ENCODE results near the gene MARF1.
"Not testable (repeated sequence)": the region's sequence is repeated elsewhere in the genome, so short reads cannot be mapped to it uniquely, and the experiment has no call there.

MARF1 gene

DNA sequence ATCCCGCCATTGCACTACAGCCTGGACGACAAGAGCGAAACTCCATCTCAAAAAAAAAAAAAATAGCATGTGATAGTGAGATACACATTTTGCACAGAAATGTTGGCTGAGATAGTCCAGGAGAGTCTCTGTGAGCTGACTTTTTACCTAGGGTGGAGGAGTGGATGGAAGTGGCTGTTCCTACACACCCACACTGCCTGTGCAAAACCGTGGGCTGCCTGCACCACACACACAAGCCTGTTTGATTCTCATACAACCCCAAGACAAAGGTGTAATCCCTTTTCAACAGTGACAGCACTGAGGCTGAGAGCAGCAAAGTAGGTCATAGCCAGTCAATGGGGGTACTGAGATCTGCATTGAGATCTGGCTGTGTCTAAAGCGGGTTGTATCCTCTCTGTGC is 86.8 kb downstream of the MARF1 start:
- H3K4me3 ChIP-seq (ENCODE audit: low read depth, low read length): no peak overlapping the region
- TF ChIP-seq, protein P1, sequence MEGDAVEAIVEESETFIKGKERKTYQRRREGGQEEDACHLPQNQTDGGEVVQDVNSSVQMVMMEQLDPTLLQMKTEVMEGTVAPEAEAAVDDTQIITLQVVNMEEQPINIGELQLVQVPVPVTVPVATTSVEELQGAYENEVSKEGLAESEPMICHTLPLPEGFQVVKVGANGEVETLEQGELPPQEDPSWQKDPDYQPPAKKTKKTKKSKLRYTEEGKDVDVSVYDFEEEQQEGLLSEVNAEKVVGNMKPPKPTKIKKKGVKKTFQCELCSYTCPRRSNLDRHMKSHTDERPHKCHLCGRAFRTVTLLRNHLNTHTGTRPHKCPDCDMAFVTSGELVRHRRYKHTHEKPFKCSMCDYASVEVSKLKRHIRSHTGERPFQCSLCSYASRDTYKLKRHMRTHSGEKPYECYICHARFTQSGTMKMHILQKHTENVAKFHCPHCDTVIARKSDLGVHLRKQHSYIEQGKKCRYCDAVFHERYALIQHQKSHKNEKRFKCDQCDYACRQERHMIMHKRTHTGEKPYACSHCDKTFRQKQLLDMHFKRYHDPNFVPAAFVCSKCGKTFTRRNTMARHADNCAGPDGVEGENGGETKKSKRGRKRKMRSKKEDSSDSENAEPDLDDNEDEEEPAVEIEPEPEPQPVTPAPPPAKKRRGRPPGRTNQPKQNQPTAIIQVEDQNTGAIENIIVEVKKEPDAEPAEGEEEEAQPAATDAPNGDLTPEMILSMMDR (IDR thresholded peaks at IDR 0.05; ENCODE audit: low read depth, low read length): no peak
- no peak for TF ChIP-seq POLR2A (IDR thresholded peaks at IDR 0.05; ENCODE audit: extremely low read depth, insufficient read length)
- TF ChIP-seq MYC (IDR thresholded peaks at IDR 0.05; ENCODE audit: low read depth, low read length): no peak
- TF ChIP-seq, protein P2, sequence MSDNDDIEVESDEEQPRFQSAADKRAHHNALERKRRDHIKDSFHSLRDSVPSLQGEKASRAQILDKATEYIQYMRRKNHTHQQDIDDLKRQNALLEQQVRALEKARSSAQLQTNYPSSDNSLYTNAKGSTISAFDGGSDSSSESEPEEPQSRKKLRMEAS (IDR thresholded peaks at IDR 0.05; ENCODE audit: low read depth, low read length): no peak
- no peak for DNase-seq (ENCODE audit: low read depth)

DNA sequence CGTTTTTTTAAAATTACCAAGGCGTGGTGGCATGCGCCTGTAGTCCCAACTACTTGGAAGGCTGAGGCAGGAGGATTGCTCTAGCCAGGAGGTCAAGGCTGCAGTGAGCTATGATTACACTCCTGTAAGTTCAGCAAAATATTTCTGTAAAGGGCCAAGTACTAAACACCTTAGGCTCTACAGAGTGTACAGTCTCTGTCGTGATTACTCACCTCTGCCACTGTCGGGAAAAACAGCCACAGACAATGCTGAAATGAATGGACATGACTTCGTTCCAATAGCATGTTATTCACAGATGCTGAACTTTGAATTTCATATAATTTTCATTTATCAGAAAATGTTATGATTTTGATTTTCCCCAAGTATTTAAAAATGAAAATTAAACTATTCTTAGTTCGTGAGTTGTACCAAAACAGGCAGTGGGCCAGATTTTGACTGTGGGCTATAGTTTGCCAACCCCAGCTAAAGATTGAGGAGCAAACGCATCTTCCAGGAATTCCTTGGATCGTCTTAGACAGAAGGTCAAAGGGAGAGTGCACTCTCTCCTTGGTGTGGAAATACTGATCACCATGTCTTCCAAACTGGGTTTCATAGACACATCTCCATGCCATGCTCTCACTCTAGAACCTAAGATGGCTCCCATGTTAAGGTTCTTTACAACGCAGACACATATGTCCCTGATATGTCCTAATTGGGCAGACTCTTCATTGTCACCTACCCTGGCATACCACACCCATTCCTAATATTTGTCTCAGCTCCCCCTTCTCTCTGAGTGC is 89.5 kb downstream of the MARF1 start:
- no peak overlapping the region for H3K4me3 ChIP-seq (ENCODE audit: low read depth, low read length)
- no peak for DNase-seq (ENCODE audit: low read depth)
- TF ChIP-seq, protein P2 (IDR thresholded peaks at IDR 0.05; ENCODE audit: low read depth, low read length): no peak
- TF ChIP-seq, protein P1 (IDR thresholded peaks at IDR 0.05; ENCODE audit: low read depth, low read length): no peak
- TF ChIP-seq MYC (IDR thresholded peaks at IDR 0.05; ENCODE audit: low read depth, low read length) (no peak), POLR2A (IDR thresholded peaks at IDR 0.05; ENCODE audit: extremely low read depth, insufficient read length) (no peak)

DNA sequence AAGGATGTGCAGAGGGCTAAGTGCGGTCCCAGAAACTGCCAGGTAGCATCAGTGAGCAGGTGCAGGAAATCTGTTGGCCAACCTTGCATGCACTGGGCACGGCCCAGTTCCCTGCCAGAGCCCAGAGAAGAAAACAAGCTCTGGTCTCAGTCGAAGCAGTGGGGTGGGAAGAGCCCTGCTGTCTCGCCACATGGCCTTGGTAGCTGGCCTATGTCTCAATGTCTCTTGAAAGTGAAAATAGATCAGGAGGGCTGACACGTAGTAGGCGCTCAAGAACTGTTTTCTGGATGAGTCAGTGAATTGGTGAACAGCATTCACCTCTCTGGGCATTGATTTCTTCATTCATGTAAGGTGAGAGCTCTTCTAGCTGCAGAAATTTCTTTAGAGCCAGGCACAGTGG is 90.4 kb downstream of the MARF1 start:
- no peak overlapping the region for H3K4me3 ChIP-seq (ENCODE audit: low read depth, low read length)
- no peak for DNase-seq (ENCODE audit: low read depth)
- TF ChIP-seq MYC (IDR thresholded peaks at IDR 0.05; ENCODE audit: low read depth, low read length) (no peak), POLR2A (IDR thresholded peaks at IDR 0.05; ENCODE audit: extremely low read depth, insufficient read length) (no peak)
- TF ChIP-seq, protein P2 (IDR thresholded peaks at IDR 0.05; ENCODE audit: low read depth, low read length): no peak
- TF ChIP-seq, protein P1 (IDR thresholded peaks at IDR 0.05; ENCODE audit: low read depth, low read length): no peak

DNA sequence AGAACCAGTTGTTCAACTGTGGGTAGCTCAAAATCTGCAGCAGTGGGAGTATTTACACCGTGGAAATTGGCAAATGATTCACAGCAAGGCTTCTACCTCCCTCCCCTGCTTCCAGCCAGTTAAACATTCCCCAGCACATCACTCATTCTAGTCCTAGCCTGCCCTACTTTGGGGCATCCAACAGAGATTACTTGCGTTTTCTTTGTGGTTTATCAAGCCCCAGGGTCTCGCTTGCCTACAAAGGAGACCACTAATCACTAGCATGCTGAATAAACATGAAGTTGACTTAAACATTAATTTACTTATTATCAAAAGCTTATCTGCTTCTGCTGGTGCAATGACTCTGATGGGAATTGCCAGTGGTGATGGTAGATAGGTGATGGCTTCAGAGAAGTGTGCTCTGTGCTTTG is 94.5 kb downstream of the MARF1 start:
- TF ChIP-seq, protein P2 (IDR thresholded peaks at IDR 0.05; ENCODE audit: low read depth, low read length): no peak
- TF ChIP-seq POLR2A (IDR thresholded peaks at IDR 0.05; ENCODE audit: extremely low read depth, insufficient read length): no peak
- TF ChIP-seq, protein P1 (IDR thresholded peaks at IDR 0.05; ENCODE audit: low read depth, low read length): no peak
- no peak for TF ChIP-seq MYC (IDR thresholded peaks at IDR 0.05; ENCODE audit: low read depth, low read length)
- no peak for DNase-seq (ENCODE audit: low read depth)
- H3K4me3 ChIP-seq (ENCODE audit: low read depth, low read length): no peak overlapping the region

DNA sequence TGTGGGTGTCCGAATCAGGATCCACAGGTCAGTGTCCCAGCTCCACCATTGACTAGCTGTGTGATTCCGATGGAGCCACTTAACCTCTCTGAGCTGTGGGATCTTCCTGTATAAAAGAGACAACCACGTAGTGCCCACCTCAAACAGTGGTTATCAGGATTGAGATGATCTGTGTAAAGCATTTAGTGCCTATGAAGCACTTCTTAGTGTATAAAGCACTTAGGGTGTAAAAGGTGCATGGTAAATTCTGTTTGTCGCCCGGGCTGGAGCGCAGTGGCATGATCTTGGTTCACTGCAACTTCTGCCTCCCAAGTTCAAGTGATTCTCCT is 95.2 kb downstream of the MARF1 start:
- TF ChIP-seq MYC (IDR thresholded peaks at IDR 0.05; ENCODE audit: low read depth, low read length) (no peak), POLR2A (IDR thresholded peaks at IDR 0.05; ENCODE audit: extremely low read depth, insufficient read length) (no peak)
- TF ChIP-seq, protein P2 (IDR thresholded peaks at IDR 0.05; ENCODE audit: low read depth, low read length): no peak
- TF ChIP-seq, protein P1 (IDR thresholded peaks at IDR 0.05; ENCODE audit: low read depth, low read length): no peak
- no peak overlapping the region for H3K4me3 ChIP-seq (ENCODE audit: low read depth, low read length)
- DNase-seq (ENCODE audit: low read depth): no peak

DNA sequence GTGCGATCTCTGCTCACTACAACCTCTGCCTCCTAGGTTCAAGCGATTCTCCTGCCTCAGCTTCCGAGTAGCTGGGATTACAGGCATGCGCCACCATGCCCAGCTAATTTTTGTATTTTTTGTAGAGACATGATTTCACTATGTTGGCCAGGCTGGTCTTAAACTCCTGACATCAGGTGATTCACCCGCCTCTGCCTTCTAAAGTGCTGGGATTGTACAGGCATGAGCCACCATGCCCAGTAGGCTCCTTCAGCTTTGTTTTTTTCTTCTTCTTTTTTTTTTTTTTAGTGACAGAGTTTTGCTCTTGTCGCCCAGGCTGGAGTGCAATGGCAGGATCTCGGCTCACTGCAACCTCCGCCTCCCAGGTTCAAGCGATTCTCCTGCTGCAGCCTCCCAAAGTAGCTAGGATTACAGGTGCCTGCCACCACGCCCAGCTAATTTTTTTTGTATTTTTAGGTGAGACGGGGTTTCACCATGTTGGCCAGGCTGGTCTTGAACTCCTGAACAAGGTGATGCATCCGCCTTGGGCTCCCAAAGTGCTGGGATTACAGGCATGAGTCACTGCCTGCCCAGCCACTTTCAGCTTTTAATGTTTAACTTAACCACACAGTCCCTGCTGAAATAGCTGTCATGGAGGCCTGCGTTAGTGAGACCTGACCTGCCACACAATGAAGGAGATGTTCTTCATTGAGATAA is 95.7 kb downstream of the MARF1 start:
- not testable (repeated sequence) for H3K4me3 ChIP-seq (ENCODE audit: low read depth, low read length); DNase-seq (ENCODE audit: low read depth)
